Measurements from ENCODE around the gene C4orf50. TPM values are rescaled to one million over a fixed set of nuclear protein-coding genes. Genes with fewer than 3 reads are reported as not detected.

The C4orf50 gene
- total and polyA plus RNA-seq, 10 of the 15 experiments (the other 5 are each of a cell fraction or from before 2014, with no cell fraction given) = 0.04 to 0.09 (median 0.05) TPM; not detected in 3

DNA sequence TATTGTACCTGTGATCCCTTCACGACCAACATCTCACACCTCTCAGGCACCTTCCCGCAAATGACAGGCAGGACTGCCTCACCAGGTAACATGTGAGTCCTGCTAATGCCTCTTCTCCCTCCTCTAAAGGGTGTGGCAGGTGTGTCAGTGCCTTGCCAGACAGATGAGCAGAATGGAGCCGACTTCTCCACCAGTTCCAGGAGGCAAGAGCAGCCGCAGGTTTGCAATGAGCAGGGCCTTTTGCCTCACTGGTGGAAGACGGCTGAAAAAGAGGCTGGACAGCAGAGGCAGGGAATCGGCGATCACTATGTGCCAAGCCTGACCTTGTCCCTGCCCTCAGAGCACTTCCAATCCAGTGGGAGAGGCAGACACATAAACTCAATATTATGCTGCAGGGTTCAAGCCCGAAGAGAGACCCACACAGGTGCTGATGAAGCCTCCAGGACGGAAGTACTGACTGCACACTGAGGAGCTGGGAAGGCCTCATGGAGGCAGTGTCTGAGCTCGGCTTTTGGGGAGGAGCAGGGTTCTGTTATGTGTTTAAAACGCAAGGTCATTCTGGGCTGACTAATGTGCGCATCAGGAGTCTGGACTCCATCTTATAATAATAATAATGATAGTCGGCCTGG lies 57.9 kb downstream of the C4orf50 start:
- no peak overlapping the region for H3K27ac ChIP-seq (ENCODE audit: control insufficient read depth, insufficient read depth)
- in situ Hi-C loops (cut with MboI) (no loop called here), intact Hi-C loops (cut with micrococcal nuclease; ENCODE audit: unreplicated experiment) (no loop called here)
- no peak overlapping the region for H3K4me3 ChIP-seq
- no peaks in the 10 kb centered on the region for H4K20me1 ChIP-seq (ENCODE audit: control insufficient read depth, insufficient read depth)
- ChIA-PET POLR2A (no interaction called here), RAD21 (ENCODE audit: unreplicated experiment) (no interaction called here), CTCF (no interaction called here), SMC1A (ENCODE audit: uncharacterized antibody, unreplicated experiment) (no interaction called here)
- ATAC-seq = no peak
- no peak overlapping the region for H3K4me2 ChIP-seq (ENCODE audit: control insufficient read depth, insufficient read depth)
- WGBS (ENCODE audit: insufficient coverage, insufficient replicate concordance, low lambda C conversion rate, missing lambda C conversion rate) = 41% methylated on average over 13 of the region's 13 CpGs
- FAIRE-seq = no peak
- no peak overlapping the region for H3K9ac ChIP-seq (ENCODE audit: control insufficient read depth, insufficient read depth, low read length)
- no peaks in the 10 kb centered on the region for H3K79me2 ChIP-seq (ENCODE audit: control insufficient read depth, insufficient read depth, low read length)
- H3K4me1 ChIP-seq (ENCODE audit: control insufficient read depth, insufficient read depth, low read length) = peaks cover 9% of the 10 kb centered on the region
- H2AFZ ChIP-seq (ENCODE audit: control insufficient read depth, low read depth, low read length) = no peak overlapping the region
- no peaks in the 10 kb centered on the region for H3K36me3 ChIP-seq (ENCODE audit: control insufficient read depth in 2 of 2, insufficient read depth in 2 of 2, low read length in 1 of 2)
- TF ChIP-seq JUND (IDR thresholded peaks at IDR 0.05; ENCODE audit: low read depth, low read length) (no peak), IKZF1 (conservative IDR thresholded peaks at IDR 0.05) (no peak), PAX5 (IDR thresholded peaks at IDR 0.05; ENCODE audit: borderline replicate concordance, low read depth, low read length) (no peak), RBBP5 (conservative IDR thresholded peaks at IDR 0.05) (no peak), ETV6 (conservative IDR thresholded peaks at IDR 0.05 in 1 of 2, IDR thresholded peaks at IDR 0.05 in 1 of 2; ENCODE audit: borderline replicate concordance in 1 of 2, low read depth in 1 of 2) (no peak), HDAC2 (IDR thresholded peaks at IDR 0.05) (no peak), CBX5 (IDR thresholded peaks at IDR 0.05; ENCODE audit: low read depth) (no peak), SREBF1 (IDR thresholded peaks at IDR 0.05; ENCODE audit: low read length) (no peak), EED (IDR thresholded peaks at IDR 0.05; ENCODE audit: low read depth) (no peak), JUNB (IDR thresholded peaks at IDR 0.05) (no peak), ZNF217 (IDR thresholded peaks at IDR 0.05) (no peak), CBX3 (IDR thresholded peaks at IDR 0.05; ENCODE audit: borderline replicate concordance, low read depth) (no peak)
- TF ChIP-seq, protein P1, sequence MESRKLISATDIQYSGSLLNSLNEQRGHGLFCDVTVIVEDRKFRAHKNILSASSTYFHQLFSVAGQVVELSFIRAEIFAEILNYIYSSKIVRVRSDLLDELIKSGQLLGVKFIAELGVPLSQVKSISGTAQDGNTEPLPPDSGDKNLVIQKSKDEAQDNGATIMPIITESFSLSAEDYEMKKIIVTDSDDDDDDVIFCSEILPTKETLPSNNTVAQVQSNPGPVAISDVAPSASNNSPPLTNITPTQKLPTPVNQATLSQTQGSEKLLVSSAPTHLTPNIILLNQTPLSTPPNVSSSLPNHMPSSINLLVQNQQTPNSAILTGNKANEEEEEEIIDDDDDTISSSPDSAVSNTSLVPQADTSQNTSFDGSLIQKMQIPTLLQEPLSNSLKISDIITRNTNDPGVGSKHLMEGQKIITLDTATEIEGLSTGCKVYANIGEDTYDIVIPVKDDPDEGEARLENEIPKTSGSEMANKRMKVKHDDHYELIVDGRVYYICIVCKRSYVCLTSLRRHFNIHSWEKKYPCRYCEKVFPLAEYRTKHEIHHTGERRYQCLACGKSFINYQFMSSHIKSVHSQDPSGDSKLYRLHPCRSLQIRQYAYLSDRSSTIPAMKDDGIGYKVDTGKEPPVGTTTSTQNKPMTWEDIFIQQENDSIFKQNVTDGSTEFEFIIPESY (IDR thresholded peaks at IDR 0.05) = no peak
- TF ChIP-seq, protein P2, sequence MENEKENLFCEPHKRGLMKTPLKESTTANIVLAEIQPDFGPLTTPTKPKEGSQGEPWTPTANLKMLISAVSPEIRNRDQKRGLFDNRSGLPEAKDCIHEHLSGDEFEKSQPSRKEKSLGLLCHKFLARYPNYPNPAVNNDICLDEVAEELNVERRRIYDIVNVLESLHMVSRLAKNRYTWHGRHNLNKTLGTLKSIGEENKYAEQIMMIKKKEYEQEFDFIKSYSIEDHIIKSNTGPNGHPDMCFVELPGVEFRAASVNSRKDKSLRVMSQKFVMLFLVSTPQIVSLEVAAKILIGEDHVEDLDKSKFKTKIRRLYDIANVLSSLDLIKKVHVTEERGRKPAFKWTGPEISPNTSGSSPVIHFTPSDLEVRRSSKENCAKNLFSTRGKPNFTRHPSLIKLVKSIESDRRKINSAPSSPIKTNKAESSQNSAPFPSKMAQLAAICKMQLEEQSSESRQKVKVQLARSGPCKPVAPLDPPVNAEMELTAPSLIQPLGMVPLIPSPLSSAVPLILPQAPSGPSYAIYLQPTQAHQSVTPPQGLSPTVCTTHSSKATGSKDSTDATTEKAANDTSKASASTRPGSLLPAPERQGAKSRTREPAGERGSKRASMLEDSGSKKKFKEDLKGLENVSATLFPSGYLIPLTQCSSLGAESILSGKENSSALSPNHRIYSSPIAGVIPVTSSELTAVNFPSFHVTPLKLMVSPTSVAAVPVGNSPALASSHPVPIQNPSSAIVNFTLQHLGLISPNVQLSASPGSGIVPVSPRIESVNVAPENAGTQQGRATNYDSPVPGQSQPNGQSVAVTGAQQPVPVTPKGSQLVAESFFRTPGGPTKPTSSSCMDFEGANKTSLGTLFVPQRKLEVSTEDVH (IDR thresholded peaks at IDR 0.05; ENCODE audit: low read depth, partially characterized antibody) = no peak
- TF ChIP-seq, protein P3, sequence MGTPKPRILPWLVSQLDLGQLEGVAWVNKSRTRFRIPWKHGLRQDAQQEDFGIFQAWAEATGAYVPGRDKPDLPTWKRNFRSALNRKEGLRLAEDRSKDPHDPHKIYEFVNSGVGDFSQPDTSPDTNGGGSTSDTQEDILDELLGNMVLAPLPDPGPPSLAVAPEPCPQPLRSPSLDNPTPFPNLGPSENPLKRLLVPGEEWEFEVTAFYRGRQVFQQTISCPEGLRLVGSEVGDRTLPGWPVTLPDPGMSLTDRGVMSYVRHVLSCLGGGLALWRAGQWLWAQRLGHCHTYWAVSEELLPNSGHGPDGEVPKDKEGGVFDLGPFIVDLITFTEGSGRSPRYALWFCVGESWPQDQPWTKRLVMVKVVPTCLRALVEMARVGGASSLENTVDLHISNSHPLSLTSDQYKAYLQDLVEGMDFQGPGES (IDR thresholded peaks at IDR 0.05) = no peak
- peaks cover 0 to 2% of the 10 kb centered on the region in 2 experiments; a peak in 2 of 4 replicates for H3K27me3 ChIP-seq (replicated peaks in 1 of 2; ENCODE audit: control insufficient read depth in 2 of 2, insufficient read depth in 2 of 2, low read length in 1 of 2)
- no peaks in the 10 kb centered on the region for H3K9me3 ChIP-seq (replicated peaks; ENCODE audit: control insufficient read depth, insufficient read depth, low read length)
- BruUV-seq (replicated peaks) = no TSS peak
- DNase-seq (ENCODE audit: low read depth, low spot score) = no peak

Measured in GM12878 (cell line).